ENCODE results near the gene SULT1C3. TPM values are rescaled to one million over a fixed set of nuclear protein-coding genes. Genes with fewer than 3 reads are reported as not detected.

The SULT1C3 gene
- total and polyA plus RNA-seq, 2 of the 13 experiments (the other 11 are each of a cell fraction or from before 2014, with no cell fraction given): not detected

GRCh38 chr2:108270768-108271506, 31.2 kb downstream of the SULT1C3 start (continued):
- no peak for TF ChIP-seq ZSCAN5A (CRISPR knock-in tag; IDR thresholded peaks at IDR 0.05; ENCODE audit: borderline replicate concordance)
- peak; percentile 2 for TF ChIP-seq TEAD3 (CRISPR knock-in tag; optimal IDR thresholded peaks at IDR 0.05; ENCODE audit: borderline replicate concordance)
- 0 out of 2 replicates have a peak, but pooled peaks have one; percentile 18 for TF ChIP-seq FOXA3 (CRISPR knock-in tag; IDR thresholded peaks at IDR 0.05)
- no peak for TF ChIP-seq CCAR2 (optimal IDR thresholded peaks at IDR 0.05; ENCODE audit: low read depth, low read length)
- no peak for TF ChIP-seq HES4 (CRISPR knock-in tag; IDR thresholded peaks at IDR 0.05; ENCODE audit: borderline replicate concordance)
- 0 out of 2 replicates have a peak, but pooled peaks have one; percentile 19 for TF ChIP-seq ZNF710 (CRISPR knock-in tag; IDR thresholded peaks at IDR 0.05; ENCODE audit: borderline replicate concordance)
- TF ChIP-seq THAP7 (CRISPR knock-in tag; IDR thresholded peaks at IDR 0.05): 0 out of 2 replicates have a peak, but pooled peaks have one; percentile 40
- TF ChIP-seq ZNF12 (CRISPR knock-in tag; IDR thresholded peaks at IDR 0.05): no peak
- TF ChIP-seq SKIL (CRISPR knock-in tag; IDR thresholded peaks at IDR 0.05; ENCODE audit: borderline replicate concordance): peak; percentile 23; the same call in 1 of the 2 replicates
- TF ChIP-seq EEA1 (CRISPR knock-in tag; IDR thresholded peaks at IDR 0.05; ENCODE audit: borderline replicate concordance): no peak
- no peak for TF ChIP-seq HHEX (CRISPR knock-in tag; IDR thresholded peaks at IDR 0.05)
- TF ChIP-seq ZNF563 (CRISPR knock-in tag; IDR thresholded peaks at IDR 0.05): 0 out of 2 replicates have a peak, but pooled peaks have one; percentile 7
- TF ChIP-seq RXRB (CRISPR knock-in tag; IDR thresholded peaks at IDR 0.05; ENCODE audit: borderline replicate concordance): 0 out of 2 replicates have a peak, but pooled peaks have one; percentile 24
- 0 out of 2 replicates have a peak, but pooled peaks have one; percentile 20 for TF ChIP-seq KMT2B (CRISPR knock-in tag; IDR thresholded peaks at IDR 0.05)
- no peak for TF ChIP-seq SMAD1 (CRISPR knock-in tag; IDR thresholded peaks at IDR 0.05; ENCODE audit: borderline replicate concordance, low read depth)
- no peak for TF ChIP-seq SALL2 (CRISPR knock-in tag; IDR thresholded peaks at IDR 0.05)
- TF ChIP-seq ZNF362 (CRISPR knock-in tag; IDR thresholded peaks at IDR 0.05; ENCODE audit: borderline replicate concordance): no peak
- no peak for TF ChIP-seq ZIK1 (CRISPR knock-in tag; IDR thresholded peaks at IDR 0.05; ENCODE audit: borderline replicate concordance, low read depth)
- no peak for TF ChIP-seq ZNF704 (CRISPR knock-in tag; IDR thresholded peaks at IDR 0.05; ENCODE audit: borderline replicate concordance)

Data from HepG2 (cell line).